Uterus (tissue), 4 donors: ENCODE measurements around the gene CLSTN3. TPM values are rescaled to one million over a fixed set of nuclear protein-coding genes. Genes with fewer than 3 reads are reported as not detected.

Source experiments
- DNase-seq, 2 donors: peaks; one replicate each; pipeline ENCODE4 v3.0.0-alpha.2; 2019 to 2020
- H3K27ac ChIP-seq, 2 donors: fragments of 200-600 bp; sonication (generic); 1 replicate in 1 of 2; 2 replicates in 1 of 2; pipeline ENCODE4 v1.5.1; 2016 to 2018
- H3K27me3 ChIP-seq, 2 donors: fragments of 200-600 bp; sonication (generic); one replicate each; pipeline ENCODE4 v1.5.1; 2018 to 2019; ENCODE audit warnings: control low read depth in 1 of 2
- H3K36me3 ChIP-seq, 2 donors: fragments of 200-600 bp; sonication (generic); one replicate each; pipeline ENCODE4 v1.5.1; 2019; ENCODE audit warnings: control low read depth in 1 of 2
- H3K4me1 ChIP-seq, 2 donors: fragments of 200-600 bp; sonication (generic); one replicate each; pipeline ENCODE4 v1.5.1; 2018 to 2019; ENCODE audit warnings: control low read depth in 1 of 2
- H3K4me3 ChIP-seq, 2 donors: fragments of 200-600 bp; sonication (generic); 1 replicate in 1 of 2; 2 replicates in 1 of 2; pipeline ENCODE4 v1.5.1; 2018 to 2019; ENCODE audit warnings: mild to moderate bottlenecking in 1 of 2
- H3K9me3 ChIP-seq, 2 donors: fragments of 200-600 bp; sonication (generic); one replicate each; pipeline ENCODE4 v1.5.1; 2019; ENCODE audit warnings: control low read depth in 1 of 2
- POLR2A ChIP-seq, 2 donors: fragments of 450-650 bp; IDR thresholded peaks; one replicate each; pipeline ENCODE4 v1.6.1; 2016; ENCODE audit warnings: antibody characterized with exemption in 2 of 2, mild to moderate bottlenecking in 1 of 2, moderate library complexity in 1 of 2
- intact Hi-C: fragments of 100-400 bp; cut with DNase I; formaldehyde crosslinking; loops from one replicate; pipeline ENCODE4 v1.15.1; 2023; ENCODE audit warnings: low total_unique reads
- total RNA-seq, 4 donors: library from RNA; depleted of rRNA in 3 of 4; stranded (reverse); fragments of >200 nt in 3 of 4; gene quantifications; one replicate each; pipeline versions ENCODE4 v1.1.0 to v1.2.4, GENCODE V29; 2014 to 2023
- TF ChIP-seq, protein P1 (sequence below), 4 experiments: fragments of 200-600 bp in 2 of 4; fragments of 450-650 bp in 2 of 4; sonication (generic) in 2 of 4; IDR thresholded peaks; one replicate each; pipeline ENCODE4 v1.5.1; 2016 to 2019; ENCODE audit warnings: antibody characterized with exemption in 4 of 4, mild to moderate bottlenecking in 2 of 4, moderate library complexity in 1 of 4
- donor health status: DM: yes; HTN: yes; CAD: no.

Gene CLSTN3
- total RNA-seq, 4 donors from 2014 or later: 48.1 to 113 (median 94.7) TPM

DNA sequence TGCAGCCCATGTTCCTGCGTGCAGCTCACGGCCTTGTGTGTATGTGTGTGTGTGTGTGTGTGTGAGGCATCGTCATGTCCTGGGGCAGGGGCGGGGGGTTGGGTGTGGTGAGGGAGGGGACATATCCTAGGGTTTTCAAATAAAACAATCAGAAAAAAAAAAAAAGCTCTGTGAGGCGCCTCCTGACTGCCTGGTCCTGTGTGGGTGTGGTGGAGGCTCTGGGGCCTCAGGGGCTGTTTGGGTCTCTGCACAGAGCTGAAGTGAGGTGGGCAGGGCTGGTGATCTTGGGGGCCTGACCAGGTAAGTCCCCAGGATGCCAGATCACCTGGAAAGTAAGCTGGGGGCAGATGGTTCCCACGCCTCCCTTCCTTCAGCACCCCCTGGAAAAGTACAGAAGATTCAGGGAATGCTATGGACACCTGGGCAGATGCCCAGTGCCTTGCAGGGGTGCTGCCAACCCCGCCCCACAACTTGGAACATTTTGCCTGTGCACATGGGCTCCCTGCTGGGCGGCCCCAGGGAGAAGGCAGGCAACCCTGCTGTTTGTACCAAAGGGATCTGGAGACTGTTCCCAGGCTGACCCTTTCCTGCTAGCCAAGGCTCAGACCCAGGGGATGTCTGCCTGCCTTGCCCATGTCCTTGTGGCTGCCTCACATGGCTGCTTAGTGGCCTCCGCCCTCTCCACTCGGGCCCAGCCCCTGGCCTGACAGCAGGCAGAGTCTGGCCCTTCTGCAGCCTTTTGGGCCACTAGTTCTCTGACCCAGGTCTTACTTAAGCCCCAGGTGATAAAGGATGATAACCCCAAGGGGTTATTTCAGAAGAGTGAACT lies 28.8 kb downstream of the CLSTN3 start:
- intact Hi-C loops: no loop called here
- no peaks in the 10 kb centered on the region for H3K4me1 ChIP-seq
- TF ChIP-seq, protein P1, sequence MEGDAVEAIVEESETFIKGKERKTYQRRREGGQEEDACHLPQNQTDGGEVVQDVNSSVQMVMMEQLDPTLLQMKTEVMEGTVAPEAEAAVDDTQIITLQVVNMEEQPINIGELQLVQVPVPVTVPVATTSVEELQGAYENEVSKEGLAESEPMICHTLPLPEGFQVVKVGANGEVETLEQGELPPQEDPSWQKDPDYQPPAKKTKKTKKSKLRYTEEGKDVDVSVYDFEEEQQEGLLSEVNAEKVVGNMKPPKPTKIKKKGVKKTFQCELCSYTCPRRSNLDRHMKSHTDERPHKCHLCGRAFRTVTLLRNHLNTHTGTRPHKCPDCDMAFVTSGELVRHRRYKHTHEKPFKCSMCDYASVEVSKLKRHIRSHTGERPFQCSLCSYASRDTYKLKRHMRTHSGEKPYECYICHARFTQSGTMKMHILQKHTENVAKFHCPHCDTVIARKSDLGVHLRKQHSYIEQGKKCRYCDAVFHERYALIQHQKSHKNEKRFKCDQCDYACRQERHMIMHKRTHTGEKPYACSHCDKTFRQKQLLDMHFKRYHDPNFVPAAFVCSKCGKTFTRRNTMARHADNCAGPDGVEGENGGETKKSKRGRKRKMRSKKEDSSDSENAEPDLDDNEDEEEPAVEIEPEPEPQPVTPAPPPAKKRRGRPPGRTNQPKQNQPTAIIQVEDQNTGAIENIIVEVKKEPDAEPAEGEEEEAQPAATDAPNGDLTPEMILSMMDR (IDR thresholded peaks at IDR 0.05): no peak
- no peak for TF ChIP-seq POLR2A (IDR thresholded peaks at IDR 0.05)
- no peaks in the 10 kb centered on the region for H3K36me3 ChIP-seq
- H3K27me3 ChIP-seq: no peaks in the 10 kb centered on the region
- H3K27ac ChIP-seq: no peak overlapping the region
- no peaks in the 10 kb centered on the region for H3K9me3 ChIP-seq
- DNase-seq: no peak
- no peak overlapping the region for H3K4me3 ChIP-seq

GRCh38 chr12:7160183-7160582 lies 30.0 kb downstream of the CLSTN3 start:
- intact Hi-C loops: no loop called here
- H3K4me1 ChIP-seq: no peaks in the 10 kb centered on the region
- H3K4me3 ChIP-seq: no peak overlapping the region
- DNase-seq: no peak
- H3K27me3 ChIP-seq: no peaks in the 10 kb centered on the region
- H3K27ac ChIP-seq: no peak overlapping the region
- no peaks in the 10 kb centered on the region for H3K9me3 ChIP-seq
- H3K36me3 ChIP-seq: no peaks in the 10 kb centered on the region
- TF ChIP-seq POLR2A (IDR thresholded peaks at IDR 0.05): no peak
- TF ChIP-seq, protein P1 (IDR thresholded peaks at IDR 0.05): no peak

GRCh38 chr12:7161327-7161726 lies 31.2 kb downstream of the CLSTN3 start:
- Histone ChIP-seq H3K4me1 (no peaks in the 10 kb centered on the region), H3K4me3 (no peak overlapping the region), H3K27me3 (no peaks in the 10 kb centered on the region), H3K27ac (no peak overlapping the region), H3K36me3 (no peaks in the 10 kb centered on the region), H3K9me3 (no peaks in the 10 kb centered on the region)
- no peak for TF ChIP-seq POLR2A (IDR thresholded peaks at IDR 0.05)
- TF ChIP-seq, protein P1 (IDR thresholded peaks at IDR 0.05): no peak
- no peak for DNase-seq
- intact Hi-C loops: no loop called here

DNA sequence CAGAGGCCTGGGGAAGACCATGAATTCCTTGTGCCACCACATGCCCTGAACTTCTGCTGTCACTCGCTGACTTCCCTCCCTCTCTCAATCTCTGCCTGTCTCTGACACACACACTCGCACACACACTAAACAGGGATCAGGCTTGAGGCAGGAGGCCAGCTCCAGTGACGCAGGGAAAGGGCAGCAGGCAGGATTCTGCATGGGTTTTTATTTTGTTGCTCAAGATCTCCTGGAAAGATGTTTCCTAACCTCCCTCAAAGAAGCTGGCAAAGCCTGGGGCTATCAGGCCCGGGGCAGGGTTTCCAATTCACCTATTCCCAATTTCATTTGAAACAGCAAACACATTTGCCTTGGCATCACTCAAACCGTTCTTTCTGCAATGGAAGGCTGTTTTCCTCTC lies 31.6 kb downstream of the CLSTN3 start:
- Histone ChIP-seq H3K27ac (no peak overlapping the region), H3K4me3 (no peak overlapping the region), H3K4me1 (no peaks in the 10 kb centered on the region), H3K36me3 (no peaks in the 10 kb centered on the region), H3K9me3 (no peaks in the 10 kb centered on the region), H3K27me3 (no peaks in the 10 kb centered on the region)
- intact Hi-C loops: no loop called here
- no peak for DNase-seq
- TF ChIP-seq, protein P1 (IDR thresholded peaks at IDR 0.05): no peak
- no peak for TF ChIP-seq POLR2A (IDR thresholded peaks at IDR 0.05)

GRCh38 chr12:7162691-7163114 lies 32.5 kb downstream of the CLSTN3 start:
- no peak for TF ChIP-seq POLR2A (IDR thresholded peaks at IDR 0.05)
- TF ChIP-seq, protein P1 (IDR thresholded peaks at IDR 0.05): peak in 2 of 4 experiments; percentile 34 to 50
- intact Hi-C loops: no loop called here
- Histone ChIP-seq H3K27me3 (no peaks in the 10 kb centered on the region), H3K4me1 (no peaks in the 10 kb centered on the region), H3K9me3 (no peaks in the 10 kb centered on the region), H3K36me3 (no peaks in the 10 kb centered on the region), H3K27ac (no peak overlapping the region), H3K4me3 (no peak overlapping the region)
- no peak for DNase-seq
